SK-N-SH (cell line): ENCODE data around the gene ZSWIM5. TPM values are rescaled to one million over a fixed set of nuclear protein-coding genes. Genes with fewer than 3 reads are reported as not detected.
"Not testable (repeated sequence)": the region's sequence is repeated elsewhere in the genome, so short reads cannot be mapped to it uniquely, and the experiment has no call there.

Experiments used
- CTCF ChIA-PET: fragments of 300-600, 350-600 bp; formaldehyde crosslinking; extraction: SDS; loops from one replicate; lab custom pipeline; 2021; lab: Yijun Ruan, JAX
- POLR2A ChIA-PET: fragments of 350-600 bp; sonication (Branson Sonifier 250); formaldehyde crosslinking; extraction: SDS; loops from one replicate; lab custom pipeline; 2020; ENCODE audit warnings: antibody characterized with exemption, inconsistent platforms; lab: Yijun Ruan, JAX
- DNase-seq: peaks from one replicate; pipeline ENCODE4 v3.0.0; 2012
- H2AFZ ChIP-seq: fragments of 200-600 bp; sonication (generic); 2 replicates; pipeline ENCODE4 v1.8.1; 2016; ENCODE audit warnings: antibody characterized with exemption, mild to moderate bottlenecking, low read depth
- H3F3A ChIP-seq: fragments of 200-600 bp; sonication (generic); replicated peaks from 2 replicates; pipeline ENCODE3; 2016; ENCODE audit warnings: antibody characterized with exemption, mild to moderate bottlenecking; ENCODE audit not compliant: insufficient read depth
- H3K27ac ChIP-seq, 2 experiments: fragments of 200-500 bp in 1 of 2; fragments of 200-600 bp in 1 of 2; sonication (Bioruptor generic) in 1 of 2; sonication (generic), shearing (Covaris generic) in 1 of 2; 2 replicates each; pipeline versions ENCODE4 v1.5.1 to v1.6.1; 2014 to 2016; ENCODE audit warnings: low read depth in 2 of 2, inconsistent platforms in 1 of 2, low read length in 1 of 2, mild to moderate bottlenecking in 1 of 2, mixed read lengths in 1 of 2
- H3K27me3 ChIP-seq: fragments of 200-600 bp; sonication (generic), shearing (Covaris generic); 2 replicates; pipeline ENCODE4 v1.6.1; 2016; ENCODE audit warnings: mixed run types; ENCODE audit not compliant: insufficient read depth
- H3K36me3 ChIP-seq, 2 experiments: fragments of 200-500 bp in 1 of 2; fragments of 200-600 bp in 1 of 2; sonication (Bioruptor generic) in 1 of 2; sonication (generic) in 1 of 2; replicated peaks in 1 of 2; 2 replicates each; pipeline versions ENCODE3 to v1.5.1; 2014 to 2016; ENCODE audit warnings: low read length in 1 of 2, mild to moderate bottlenecking in 1 of 2; ENCODE audit not compliant: insufficient read depth in 2 of 2, control insufficient read depth in 1 of 2
- H3K4me1 ChIP-seq, 2 experiments: fragments of 200-500 bp in 1 of 2; fragments of 200-600 bp in 1 of 2; sonication (Bioruptor generic) in 1 of 2; sonication (generic), shearing (Covaris generic) in 1 of 2; 2 replicates each; pipeline versions ENCODE4 v1.5.1 to v1.6.1; 2014 to 2016; ENCODE audit warnings: low read depth in 1 of 2, low read length in 1 of 2, mixed run types in 1 of 2; ENCODE audit not compliant: insufficient read depth in 2 of 2, control insufficient read depth in 1 of 2
- H3K4me2 ChIP-seq: fragments of 200-600 bp; sonication (generic), shearing (Covaris generic); 2 replicates; pipeline ENCODE4 v1.6.1; 2017; ENCODE audit warnings: mixed run types
- H3K4me3 ChIP-seq, 2 experiments: fragments of 200-500 bp in 1 of 2; fragments of 200-600 bp in 1 of 2; sonication (Bioruptor generic) in 1 of 2; sonication (generic), shearing (Covaris generic) in 1 of 2; 2 replicates each; pipeline versions ENCODE4 v1.5.1 to v1.8.1; 2014 to 2016; ENCODE audit warnings: low read depth in 2 of 2, inconsistent platforms in 1 of 2, low read length in 1 of 2, mild to moderate bottlenecking in 1 of 2, mixed read lengths in 1 of 2, moderate library complexity in 1 of 2
- H3K79me2 ChIP-seq: fragments of 200-600 bp; sonication (generic); 2 replicates; pipeline ENCODE4 v1.8.1; 2017; ENCODE audit warnings: mild to moderate bottlenecking; ENCODE audit not compliant: insufficient read depth
- H3K9ac ChIP-seq: fragments of 200-600 bp; sonication (generic); 2 replicates; pipeline ENCODE4 v1.6.1; 2017; ENCODE audit warnings: mixed run types
- H3K9me2 ChIP-seq: fragments of 200-600 bp; sonication (generic); 2 replicates; pipeline ENCODE4 v1.6.1; 2017; ENCODE audit warnings: mixed run types
- H3K9me3 ChIP-seq: fragments of 200-600 bp; sonication (generic); 2 replicates; pipeline ENCODE4 v1.6.1; 2017; ENCODE audit warnings: mixed run types, mild to moderate bottlenecking, moderate library complexity
- H4K20me1 ChIP-seq: fragments of 200-600 bp; sonication (generic); 2 replicates; pipeline ENCODE4 v1.6.1; 2017; ENCODE audit warnings: mild to moderate bottlenecking, mixed run types; ENCODE audit not compliant: insufficient read depth
- EP300 ChIP-seq, 2 experiments: IDR thresholded peaks; 2 replicates each; pipeline versions ENCODE4 v1.4.0 to v1.6.1; 2012; ENCODE audit warnings: borderline replicate concordance in 1 of 2, low read depth in 1 of 2, low read length in 1 of 2
- FOXJ3 ChIP-seq: sonication (generic); formaldehyde crosslinking; IDR thresholded peaks from 2 replicates; pipeline ENCODE4 v1.5.1; 2020; ENCODE audit warnings: mild to moderate bottlenecking, missing genetic modification reagents
- GABPA ChIP-seq: IDR thresholded peaks from 2 replicates; pipeline ENCODE4 v1.4.0; 2012; ENCODE audit warnings: low read depth, mild to moderate bottlenecking
- GATA2 ChIP-seq: sonication (generic); formaldehyde crosslinking; IDR thresholded peaks from 2 replicates; pipeline ENCODE4 v1.5.0; 2020; ENCODE audit warnings: mild to moderate bottlenecking, missing genetic modification reagents
- JUND ChIP-seq: IDR thresholded peaks from 2 replicates; pipeline ENCODE4 v1.4.0; 2012
- MXI1 ChIP-seq: IDR thresholded peaks from 2 replicates; pipeline ENCODE4 v1.6.1; 2012; ENCODE audit warnings: mild to moderate bottlenecking, low read depth, low read length, improper control_type of control experiment
- NFIC ChIP-seq: IDR thresholded peaks from 2 replicates; pipeline ENCODE4 v1.4.0; 2012; ENCODE audit warnings: borderline replicate concordance
- POLR2AphosphoS5 ChIP-seq: IDR thresholded peaks from 2 replicates; pipeline ENCODE4 v1.6.1; 2012; ENCODE audit warnings: low read depth, low read length
- RCOR1 ChIP-seq: fragments of 150-350 bp; IDR thresholded peaks from 2 replicates; pipeline ENCODE4 v1.6.1; 2017; ENCODE audit warnings: antibody characterized with exemption, low read length
- RFX5 ChIP-seq: IDR thresholded peaks from 2 replicates; pipeline ENCODE4 v1.6.1; 2012; ENCODE audit warnings: mild to moderate bottlenecking, improper control_type of control experiment, low read length
- RXRA ChIP-seq: IDR thresholded peaks from 2 replicates; pipeline ENCODE4 v1.4.0; 2012; ENCODE audit warnings: low read depth, mild to moderate bottlenecking, borderline replicate concordance
- SMC3 ChIP-seq: IDR thresholded peaks from 2 replicates; pipeline ENCODE4 v1.6.1; 2012; ENCODE audit warnings: low read depth, low read length, improper control_type of control experiment
- TAF1 ChIP-seq: IDR thresholded peaks from 2 replicates; pipeline ENCODE4 v1.6.1; 2012; ENCODE audit warnings: low read depth, mild to moderate bottlenecking, low read length, moderate library complexity, borderline replicate concordance
- YY1 ChIP-seq: IDR thresholded peaks from 2 replicates; pipeline ENCODE4 v1.4.0; 2012; ENCODE audit warnings: low read depth, mild to moderate bottlenecking
- WGBS: methylation state at CpG from one replicate; pipeline ENCODE4 v1.1.6; 2017; ENCODE audit warnings: low lambda C conversion rate; 5-methylcytosine and 5-hydroxymethylcytosine counted together
- polyA plus RNA-seq, 3 experiments: library from polyadenylated mRNA; depleted of rRNA; stranded (reverse); fragments of >200 nt; gene quantifications; 2 replicates each; pipeline ENCODE4 v1.2.3, GENCODE V29; 2012
- TF ChIP-seq, protein P1 (sequence below): IDR thresholded peaks from 2 replicates; pipeline ENCODE4 v1.4.0; 2012; ENCODE audit warnings: low read depth, borderline replicate concordance
- TF ChIP-seq, protein P2 (sequence below): fragments of 150-350 bp; IDR thresholded peaks from 2 replicates; pipeline ENCODE4 v1.6.1; 2016; ENCODE audit warnings: mild to moderate bottlenecking, low read depth, low read length
- TF ChIP-seq, protein P3 (sequence below): fragments of 200-600 bp; sonication (generic); IDR thresholded peaks from 2 replicates; pipeline ENCODE4 v1.6.1; 2017; ENCODE audit warnings: antibody characterized with exemption, mild to moderate bottlenecking, moderate library complexity
- TF ChIP-seq, protein P4 (sequence below): IDR thresholded peaks from 2 replicates; pipeline ENCODE4; 2012

ZSWIM5 gene
- polyA plus RNA-seq, 1 of the 3 experiments (the other 2 are of a cell fraction), result 0.07 TPM

DNA sequence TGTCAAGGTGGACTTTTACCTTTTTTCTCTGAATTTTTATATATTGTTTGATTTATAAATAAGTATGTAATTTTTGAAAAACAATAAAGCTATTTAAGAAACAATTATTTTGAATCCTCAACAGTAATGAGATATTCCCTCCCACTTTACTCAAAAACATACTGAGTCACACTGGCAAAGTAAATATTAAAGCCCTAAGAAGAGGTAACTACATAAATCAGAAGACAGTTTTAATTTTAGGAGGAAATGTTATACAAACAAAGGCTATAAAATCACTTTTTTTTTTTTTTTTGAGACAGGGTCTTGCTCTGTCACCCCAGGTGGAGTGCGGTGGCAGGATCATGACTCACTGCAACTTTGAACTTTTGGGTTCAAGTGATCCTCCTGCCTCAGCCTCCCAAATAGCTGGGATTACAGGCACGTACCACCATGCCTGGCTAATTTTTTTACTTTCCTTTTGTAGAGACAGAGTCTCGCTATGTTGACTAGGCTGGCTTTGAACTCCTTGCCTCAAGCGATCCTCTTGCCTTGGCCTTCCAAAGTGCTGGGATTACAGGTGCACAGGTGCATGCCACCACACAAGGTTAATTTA, 36.2 kb downstream of the ZSWIM5 start:
- WGBS, result 56% methylated on average over 4 of the region's 4 CpGs
- H3K4me1 ChIP-seq, result no peaks in the 10 kb centered on the region
- no peaks in the 10 kb centered on the region for H3K27me3 ChIP-seq
- TF ChIP-seq NFIC (no peak), GATA2 (CRISPR knock-in tag) (no peak), RXRA (no peak), MXI1 (no peak), POLR2AphosphoS5 (no peak), RFX5 (no peak), EP300 (IDR thresholded peaks at IDR 0.05; ENCODE audit: borderline replicate concordance in 1 of 2, low read depth in 1 of 2, low read length in 1 of 2) (no peak), RCOR1 (no peak), FOXJ3 (CRISPR knock-in tag) (no peak), SMC3 (no peak), GABPA (no peak), TAF1 (no peak), JUND (no peak), YY1 (no peak)
- TF ChIP-seq, protein P1, sequence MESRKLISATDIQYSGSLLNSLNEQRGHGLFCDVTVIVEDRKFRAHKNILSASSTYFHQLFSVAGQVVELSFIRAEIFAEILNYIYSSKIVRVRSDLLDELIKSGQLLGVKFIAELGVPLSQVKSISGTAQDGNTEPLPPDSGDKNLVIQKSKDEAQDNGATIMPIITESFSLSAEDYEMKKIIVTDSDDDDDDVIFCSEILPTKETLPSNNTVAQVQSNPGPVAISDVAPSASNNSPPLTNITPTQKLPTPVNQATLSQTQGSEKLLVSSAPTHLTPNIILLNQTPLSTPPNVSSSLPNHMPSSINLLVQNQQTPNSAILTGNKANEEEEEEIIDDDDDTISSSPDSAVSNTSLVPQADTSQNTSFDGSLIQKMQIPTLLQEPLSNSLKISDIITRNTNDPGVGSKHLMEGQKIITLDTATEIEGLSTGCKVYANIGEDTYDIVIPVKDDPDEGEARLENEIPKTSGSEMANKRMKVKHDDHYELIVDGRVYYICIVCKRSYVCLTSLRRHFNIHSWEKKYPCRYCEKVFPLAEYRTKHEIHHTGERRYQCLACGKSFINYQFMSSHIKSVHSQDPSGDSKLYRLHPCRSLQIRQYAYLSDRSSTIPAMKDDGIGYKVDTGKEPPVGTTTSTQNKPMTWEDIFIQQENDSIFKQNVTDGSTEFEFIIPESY, result no peak
- TF ChIP-seq, protein P2, sequence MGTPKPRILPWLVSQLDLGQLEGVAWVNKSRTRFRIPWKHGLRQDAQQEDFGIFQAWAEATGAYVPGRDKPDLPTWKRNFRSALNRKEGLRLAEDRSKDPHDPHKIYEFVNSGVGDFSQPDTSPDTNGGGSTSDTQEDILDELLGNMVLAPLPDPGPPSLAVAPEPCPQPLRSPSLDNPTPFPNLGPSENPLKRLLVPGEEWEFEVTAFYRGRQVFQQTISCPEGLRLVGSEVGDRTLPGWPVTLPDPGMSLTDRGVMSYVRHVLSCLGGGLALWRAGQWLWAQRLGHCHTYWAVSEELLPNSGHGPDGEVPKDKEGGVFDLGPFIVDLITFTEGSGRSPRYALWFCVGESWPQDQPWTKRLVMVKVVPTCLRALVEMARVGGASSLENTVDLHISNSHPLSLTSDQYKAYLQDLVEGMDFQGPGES, result no peak
- TF ChIP-seq, protein P3, sequence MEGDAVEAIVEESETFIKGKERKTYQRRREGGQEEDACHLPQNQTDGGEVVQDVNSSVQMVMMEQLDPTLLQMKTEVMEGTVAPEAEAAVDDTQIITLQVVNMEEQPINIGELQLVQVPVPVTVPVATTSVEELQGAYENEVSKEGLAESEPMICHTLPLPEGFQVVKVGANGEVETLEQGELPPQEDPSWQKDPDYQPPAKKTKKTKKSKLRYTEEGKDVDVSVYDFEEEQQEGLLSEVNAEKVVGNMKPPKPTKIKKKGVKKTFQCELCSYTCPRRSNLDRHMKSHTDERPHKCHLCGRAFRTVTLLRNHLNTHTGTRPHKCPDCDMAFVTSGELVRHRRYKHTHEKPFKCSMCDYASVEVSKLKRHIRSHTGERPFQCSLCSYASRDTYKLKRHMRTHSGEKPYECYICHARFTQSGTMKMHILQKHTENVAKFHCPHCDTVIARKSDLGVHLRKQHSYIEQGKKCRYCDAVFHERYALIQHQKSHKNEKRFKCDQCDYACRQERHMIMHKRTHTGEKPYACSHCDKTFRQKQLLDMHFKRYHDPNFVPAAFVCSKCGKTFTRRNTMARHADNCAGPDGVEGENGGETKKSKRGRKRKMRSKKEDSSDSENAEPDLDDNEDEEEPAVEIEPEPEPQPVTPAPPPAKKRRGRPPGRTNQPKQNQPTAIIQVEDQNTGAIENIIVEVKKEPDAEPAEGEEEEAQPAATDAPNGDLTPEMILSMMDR, result no peak
- TF ChIP-seq, protein P4, sequence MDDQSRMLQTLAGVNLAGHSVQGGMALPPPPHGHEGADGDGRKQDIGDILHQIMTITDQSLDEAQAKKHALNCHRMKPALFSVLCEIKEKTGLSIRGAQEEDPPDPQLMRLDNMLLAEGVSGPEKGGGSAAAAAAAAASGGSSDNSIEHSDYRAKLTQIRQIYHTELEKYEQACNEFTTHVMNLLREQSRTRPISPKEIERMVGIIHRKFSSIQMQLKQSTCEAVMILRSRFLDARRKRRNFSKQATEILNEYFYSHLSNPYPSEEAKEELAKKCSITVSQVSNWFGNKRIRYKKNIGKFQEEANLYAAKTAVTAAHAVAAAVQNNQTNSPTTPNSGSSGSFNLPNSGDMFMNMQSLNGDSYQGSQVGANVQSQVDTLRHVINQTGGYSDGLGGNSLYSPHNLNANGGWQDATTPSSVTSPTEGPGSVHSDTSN, result no peak
- H3K27ac ChIP-seq, result no peak overlapping the region
- ChIA-PET CTCF (no interaction called here), POLR2A (no interaction called here)
- no peaks in the 10 kb centered on the region for H4K20me1 ChIP-seq
- no peaks in the 10 kb centered on the region for H3K9me3 ChIP-seq
- no peaks in the 10 kb centered on the region; the same call in 1 of the 2 replicates for H3K79me2 ChIP-seq
- H3K4me3 ChIP-seq, result no peak overlapping the region
- no peak overlapping the region for H3K9ac ChIP-seq
- H2AFZ ChIP-seq, result no peak overlapping the region
- no peak for DNase-seq
- no peaks in the 10 kb centered on the region for H3F3A ChIP-seq
- H3K9me2 ChIP-seq, result no peaks in the 10 kb centered on the region
- H3K36me3 ChIP-seq, result no peaks in the 10 kb centered on the region
- no peak overlapping the region for H3K4me2 ChIP-seq

GRCh38 chr1:45167947-45168346, 38.5 kb downstream of the ZSWIM5 start:
- H3K4me3 ChIP-seq, H3K9ac ChIP-seq, CTCF ChIA-PET, H4K20me1 ChIP-seq, H3K27ac ChIP-seq, H3K27me3 ChIP-seq, H3K9me3 ChIP-seq, DNase-seq, H3K4me1 ChIP-seq, H3K79me2 ChIP-seq, H3K9me2 ChIP-seq, H3K36me3 ChIP-seq, H3K4me2 ChIP-seq, POLR2A ChIA-PET, H2AFZ ChIP-seq, H3F3A ChIP-seq: not testable (repeated sequence)
- 54% methylated on average over 6 of the region's 6 CpGs for WGBS

- H4K20me1 ChIP-seq, H2AFZ ChIP-seq, H3K36me3 ChIP-seq, H3K9ac ChIP-seq, H3K4me3 ChIP-seq, H3K27me3 ChIP-seq, H3K79me2 ChIP-seq, DNase-seq, H3K4me2 ChIP-seq, CTCF ChIA-PET, H3K9me3 ChIP-seq, POLR2A ChIA-PET, H3K4me1 ChIP-seq, H3K27ac ChIP-seq, H3K9me2 ChIP-seq, H3F3A ChIP-seq: not testable (repeated sequence)
- 27% methylated on average over 2 of the region's 2 CpGs for WGBS
These were observed 42.1 kb downstream of the ZSWIM5 start for GRCh38 chr1:45164307-45164706.
